ENCODE results near the gene RNF130.

Gene RNF130

DNA sequence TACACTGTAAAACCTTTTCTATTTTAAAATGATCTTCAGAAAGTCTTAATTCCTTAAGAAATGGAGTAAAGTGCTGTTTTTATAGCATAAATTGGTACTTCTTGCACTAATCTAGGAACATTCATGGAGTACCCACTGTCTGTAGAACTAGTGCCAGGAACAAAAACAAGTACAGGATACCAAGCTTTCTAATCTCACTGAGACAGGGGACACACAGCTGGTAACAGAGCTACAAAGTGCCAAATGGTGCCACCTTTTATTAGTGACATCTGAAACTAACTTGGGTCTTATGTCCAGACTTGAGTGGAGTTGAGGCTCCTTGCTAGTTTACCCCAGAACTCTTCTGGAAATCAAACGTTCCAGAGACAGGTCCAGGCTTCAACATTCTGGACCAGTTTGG is 57.9 kb downstream of the RNF130 start:
- no peak overlapping the region for H3K4me3 ChIP-seq (ENCODE audit: low read depth, low read length)
- TF ChIP-seq, protein P1, sequence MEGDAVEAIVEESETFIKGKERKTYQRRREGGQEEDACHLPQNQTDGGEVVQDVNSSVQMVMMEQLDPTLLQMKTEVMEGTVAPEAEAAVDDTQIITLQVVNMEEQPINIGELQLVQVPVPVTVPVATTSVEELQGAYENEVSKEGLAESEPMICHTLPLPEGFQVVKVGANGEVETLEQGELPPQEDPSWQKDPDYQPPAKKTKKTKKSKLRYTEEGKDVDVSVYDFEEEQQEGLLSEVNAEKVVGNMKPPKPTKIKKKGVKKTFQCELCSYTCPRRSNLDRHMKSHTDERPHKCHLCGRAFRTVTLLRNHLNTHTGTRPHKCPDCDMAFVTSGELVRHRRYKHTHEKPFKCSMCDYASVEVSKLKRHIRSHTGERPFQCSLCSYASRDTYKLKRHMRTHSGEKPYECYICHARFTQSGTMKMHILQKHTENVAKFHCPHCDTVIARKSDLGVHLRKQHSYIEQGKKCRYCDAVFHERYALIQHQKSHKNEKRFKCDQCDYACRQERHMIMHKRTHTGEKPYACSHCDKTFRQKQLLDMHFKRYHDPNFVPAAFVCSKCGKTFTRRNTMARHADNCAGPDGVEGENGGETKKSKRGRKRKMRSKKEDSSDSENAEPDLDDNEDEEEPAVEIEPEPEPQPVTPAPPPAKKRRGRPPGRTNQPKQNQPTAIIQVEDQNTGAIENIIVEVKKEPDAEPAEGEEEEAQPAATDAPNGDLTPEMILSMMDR (IDR thresholded peaks at IDR 0.05; ENCODE audit: borderline replicate concordance, insufficient read depth, low read depth, low read length), result no peak

DNA sequence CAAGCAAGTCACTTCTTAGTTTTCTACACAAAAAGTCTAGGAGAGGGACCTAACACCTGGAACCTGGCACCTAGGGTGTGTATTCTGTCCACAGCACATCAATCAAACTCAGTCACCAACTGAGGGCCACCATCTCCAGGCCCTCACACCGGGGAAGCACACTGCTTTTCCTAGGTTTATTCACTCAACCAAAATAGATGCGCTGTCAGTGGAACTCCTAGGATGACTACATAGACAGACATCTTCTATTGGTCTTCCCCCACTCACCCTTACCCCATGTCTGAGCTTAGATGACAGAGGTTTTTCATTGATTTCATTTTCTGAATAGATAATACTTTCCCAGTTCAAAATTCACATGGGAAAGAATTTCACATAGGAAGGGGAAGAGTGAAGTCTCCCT is 59.2 kb downstream of the RNF130 start:
- TF ChIP-seq, protein P1 (IDR thresholded peaks at IDR 0.05; ENCODE audit: borderline replicate concordance, insufficient read depth, low read depth, low read length), result no peak

DNA sequence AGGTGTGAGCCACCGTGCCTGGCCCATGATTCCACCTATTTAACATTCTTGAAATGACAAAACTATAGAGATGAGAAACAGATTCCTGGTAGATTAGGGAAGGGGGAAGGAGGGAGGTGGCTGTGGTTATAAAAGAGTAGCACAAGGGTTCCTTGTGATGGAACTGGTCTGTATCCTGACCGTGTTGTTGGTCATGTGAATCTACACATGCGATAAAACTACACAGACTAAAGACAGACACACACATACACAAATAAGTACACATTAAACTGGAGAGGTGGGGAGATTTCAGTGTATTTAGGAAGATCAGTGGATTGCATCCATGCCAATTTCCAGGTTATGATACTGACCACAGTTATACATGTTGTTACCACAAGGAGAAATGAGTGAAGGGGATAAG is 60.9 kb downstream of the RNF130 start:
- TF ChIP-seq, protein P1 (IDR thresholded peaks at IDR 0.05; ENCODE audit: borderline replicate concordance, insufficient read depth, low read depth, low read length), result no peak
- H3K4me3 ChIP-seq (ENCODE audit: low read depth, low read length), result no peak overlapping the region

More for the DNA sequence above, 59.2 kb downstream of the RNF130 start:
- no peak overlapping the region for H3K4me3 ChIP-seq (ENCODE audit: low read depth, low read length)

DNA sequence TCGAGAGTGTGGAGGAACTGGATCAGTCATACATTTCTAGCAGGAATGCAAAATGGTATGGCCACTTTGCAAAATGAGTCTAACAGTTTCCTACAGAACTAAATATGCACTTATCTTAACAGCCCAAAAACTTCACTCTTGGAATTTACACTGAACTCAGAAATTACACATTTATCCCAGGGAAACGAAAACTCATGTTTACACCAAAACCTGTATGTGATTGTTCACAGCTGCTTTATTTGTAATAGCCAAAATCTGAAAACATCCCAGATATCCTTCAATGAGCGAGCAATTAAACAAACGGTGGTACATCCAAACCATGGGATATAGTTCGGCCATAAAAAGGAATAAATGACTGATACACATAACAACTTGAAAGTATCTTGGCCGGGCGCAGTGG is 62.0 kb downstream of the RNF130 start:
- TF ChIP-seq, protein P1 (IDR thresholded peaks at IDR 0.05; ENCODE audit: borderline replicate concordance, insufficient read depth, low read depth, low read length), result no peak
- no peak overlapping the region for H3K4me3 ChIP-seq (ENCODE audit: low read depth, low read length)

DNA sequence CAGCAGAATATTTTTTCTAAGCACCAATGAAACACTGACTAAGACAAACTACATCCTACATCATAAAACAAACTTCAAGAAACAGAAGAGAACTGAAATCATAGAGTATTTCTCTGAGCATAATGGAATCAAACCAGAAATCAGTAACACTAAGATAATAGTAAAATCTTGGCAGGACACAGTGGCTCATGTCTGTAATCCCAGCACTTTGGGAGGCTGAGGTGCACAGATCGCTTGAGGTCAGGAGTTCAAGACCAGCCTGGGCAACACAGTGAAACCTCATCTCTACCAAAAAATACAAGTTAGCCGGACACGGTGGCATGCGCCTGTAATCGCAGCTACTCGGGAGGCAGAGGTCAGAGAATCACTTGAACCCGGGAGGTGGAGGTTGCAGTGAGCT is 63.1 kb downstream of the RNF130 start:
- TF ChIP-seq, protein P1 (IDR thresholded peaks at IDR 0.05; ENCODE audit: borderline replicate concordance, insufficient read depth, low read depth, low read length), result no peak
- no peak overlapping the region for H3K4me3 ChIP-seq (ENCODE audit: low read depth, low read length)

DNA sequence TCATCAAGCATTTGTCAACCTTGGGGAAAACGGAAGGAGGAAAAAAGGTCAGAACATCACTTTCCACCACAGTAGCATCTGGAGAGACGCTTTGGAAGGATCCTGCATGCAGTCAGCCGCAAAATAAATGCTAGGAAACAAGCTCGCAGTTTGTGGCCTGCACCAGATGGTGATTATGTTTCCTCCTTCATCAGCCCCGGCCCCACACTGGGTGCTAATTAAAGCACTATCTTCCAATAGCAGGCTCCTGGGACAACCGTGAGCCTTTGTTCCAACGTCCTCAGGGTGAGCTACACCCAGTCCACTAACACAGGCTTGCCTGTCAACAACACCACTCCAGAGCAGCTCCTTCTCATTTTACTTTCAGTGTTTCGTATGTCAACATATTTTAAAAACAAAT is 64.0 kb downstream of the RNF130 start:
- no peak overlapping the region for H3K4me3 ChIP-seq (ENCODE audit: low read depth, low read length)
- TF ChIP-seq, protein P1 (IDR thresholded peaks at IDR 0.05; ENCODE audit: borderline replicate concordance, insufficient read depth, low read depth, low read length), result no peak

DNA sequence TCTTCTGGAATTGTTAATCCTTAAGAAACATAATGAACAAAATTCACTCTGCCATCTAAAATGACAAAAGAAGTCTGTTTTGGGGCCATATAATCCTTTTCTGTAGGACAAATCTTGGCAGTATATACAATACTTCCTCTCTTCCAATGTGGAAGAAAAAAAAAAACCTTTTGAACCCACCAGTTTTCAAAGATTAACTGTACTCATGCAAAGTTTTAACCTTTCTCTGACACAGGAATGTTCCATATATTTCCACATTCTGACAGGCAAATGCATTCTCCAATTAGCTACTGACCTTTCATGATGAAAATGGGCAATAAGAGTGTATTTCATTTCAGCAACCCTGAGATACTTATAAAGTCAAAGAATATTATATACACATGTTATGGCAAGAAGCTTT is 65.4 kb downstream of the RNF130 start:
- H3K4me3 ChIP-seq (ENCODE audit: low read depth, low read length), result no peak overlapping the region

More for the DNA sequence above, 65.4 kb downstream of the RNF130 start:
- TF ChIP-seq, protein P1 (IDR thresholded peaks at IDR 0.05; ENCODE audit: borderline replicate concordance, insufficient read depth, low read depth, low read length), result no peak
